OCI-LY3 (cell line): Measurements from ENCODE around the gene TMPRSS2.

ENCODE experiments used
- CTCF ChIP-seq: fragments of 200-600, 300-600 bp; sonication (generic); IDR thresholded peaks from 2 replicates; pipeline ENCODE4 v1.5.1; 2014; ENCODE audit warnings: antibody characterized with exemption, low read length, low read depth
- EZH2phosphoT487 ChIP-seq: fragments of 200-600 bp; shearing (Covaris generic); IDR thresholded peaks from 2 replicates; pipeline ENCODE4 v1.6.1; 2018; ENCODE audit warnings: antibody characterized with exemption, mixed run types, low read depth

- TF ChIP-seq CTCF (no peak), EZH2phosphoT487 (no peak)
Measured at GRCh38 chr21:41536076-41536826, 28.3 kb upstream of the TMPRSS2 start.
